Glutamatergic neuron (in vitro differentiated cells): ENCODE results near the gene BMP6. TPM values are rescaled to one million over a fixed set of nuclear protein-coding genes. Genes with fewer than 3 reads are reported as not detected.

Experiments used
- DNase-seq: peaks from one replicate; pipeline ENCODE4 v3.0.0; 2022
- H3K27ac Mint-ChIP-seq: one replicate; pipeline ENCODE4 v1.8.0; 2020; ENCODE audit warnings: mild to moderate bottlenecking, mixed read lengths, inconsistent platforms; ENCODE audit not compliant: unreplicated experiment
- H3K27me3 Mint-ChIP-seq: one replicate; pipeline ENCODE4 v1.8.0; 2020; ENCODE audit warnings: mild to moderate bottlenecking, moderate library complexity, mixed read lengths, inconsistent platforms; ENCODE audit not compliant: unreplicated experiment
- H3K36me3 Mint-ChIP-seq: one replicate; pipeline ENCODE4 v1.8.0; 2020; ENCODE audit warnings: mild to moderate bottlenecking, mixed read lengths, inconsistent platforms; ENCODE audit not compliant: unreplicated experiment
- H3K4me1 Mint-ChIP-seq: one replicate; pipeline ENCODE4 v1.8.0; 2020; ENCODE audit warnings: mild to moderate bottlenecking, low read depth, mixed read lengths, inconsistent platforms; ENCODE audit not compliant: unreplicated experiment
- H3K4me3 Mint-ChIP-seq: one replicate; pipeline ENCODE4 v1.8.0; 2020; ENCODE audit warnings: mild to moderate bottlenecking, mixed read lengths, inconsistent platforms; ENCODE audit not compliant: unreplicated experiment
- H3K9me3 Mint-ChIP-seq: one replicate; pipeline ENCODE4 v1.8.0; 2020; ENCODE audit warnings: mild to moderate bottlenecking, moderate library complexity, mixed read lengths, inconsistent platforms; ENCODE audit not compliant: unreplicated experiment
- CTCF ChIP-seq: fragments of 200-600 bp; sonication (generic); IDR thresholded peaks from one replicate; pipeline ENCODE4 v1.5.0; 2021; ENCODE audit not compliant: partially characterized antibody, unreplicated experiment
- total RNA-seq: library from RNA; stranded (reverse); fragmentation: NEBNext Ultra II Directional; extraction: Animal tissue kit (Norgen Biotek cat#: 25700); gene quantifications from one replicate; pipeline ENCODE4 v1.2.1, GENCODE V29; 2021; ENCODE audit not compliant: unreplicated experiment

BMP6 gene
- total RNA-seq, 1 donor from 2014 or later: 0.25 TPM

GRCh38 chr6:7773914-7774313 is 48.0 kb downstream of the BMP6 start:
- Mint-ChIP-seq H3K4me3 (no peak overlapping the region), H3K36me3 (no peaks in the 10 kb centered on the region), H3K4me1 (peaks cover 4% of the 10 kb centered on the region), H3K27ac (no peak overlapping the region), H3K9me3 (peaks cover 4% of the 10 kb centered on the region), H3K27me3 (peaks cover 2% of the 10 kb centered on the region)
- no peak for DNase-seq
- TF ChIP-seq CTCF: no peak

GRCh38 chr6:7776509-7776908 is 50.6 kb downstream of the BMP6 start:
- H3K4me1 Mint-ChIP-seq: peaks cover 4% of the 10 kb centered on the region
- H3K9me3 Mint-ChIP-seq: peaks cover 4% of the 10 kb centered on the region
- no peak for TF ChIP-seq CTCF
- no peak for DNase-seq
- H3K4me3 Mint-ChIP-seq: no peak overlapping the region
- H3K36me3 Mint-ChIP-seq: no peaks in the 10 kb centered on the region
- H3K27ac Mint-ChIP-seq: no peak overlapping the region
- peaks cover 2% of the 10 kb centered on the region for H3K27me3 Mint-ChIP-seq

- Mint-ChIP-seq H3K27ac (no peak overlapping the region), H3K4me3 (no peak overlapping the region), H3K27me3 (peaks cover 3% of the 10 kb centered on the region), H3K36me3 (no peaks in the 10 kb centered on the region), H3K4me1 (peaks cover 4% of the 10 kb centered on the region), H3K9me3 (peaks cover 4% of the 10 kb centered on the region)
- DNase-seq: no peak
- no peak for TF ChIP-seq CTCF
These were observed 51.2 kb downstream of the BMP6 start for GRCh38 chr6:7777074-7777473.

DNA sequence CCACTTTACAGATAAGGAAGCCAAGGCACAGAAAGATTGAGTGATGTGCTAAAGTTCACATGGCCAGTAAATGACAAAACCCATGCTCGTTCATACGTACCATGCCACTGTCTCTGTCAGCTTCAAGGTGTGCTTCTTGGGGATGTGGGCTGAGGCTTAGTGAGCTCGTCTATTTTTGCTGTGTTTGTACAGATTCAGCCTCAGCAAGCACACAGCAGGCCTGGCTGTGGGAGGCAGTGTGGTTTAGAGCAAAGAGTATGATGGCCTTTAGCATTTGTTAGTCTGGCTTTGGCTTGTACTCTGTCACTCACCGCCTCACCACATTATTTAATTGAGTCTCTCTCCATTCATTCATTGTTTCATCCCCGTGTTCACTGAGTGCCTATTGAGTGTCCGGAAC is 55.3 kb downstream of the BMP6 start:
- Mint-ChIP-seq H3K9me3 (peaks cover 2% of the 10 kb centered on the region), H3K4me3 (no peak overlapping the region), H3K36me3 (no peaks in the 10 kb centered on the region), H3K27me3 (peaks cover 3% of the 10 kb centered on the region), H3K27ac (no peak overlapping the region), H3K4me1 (peaks cover 4% of the 10 kb centered on the region)
- DNase-seq: no peak
- TF ChIP-seq CTCF: no peak

GRCh38 chr6:7784248-7784647 is 58.3 kb downstream of the BMP6 start:
- no peak overlapping the region for H3K27ac Mint-ChIP-seq
- H3K4me3 Mint-ChIP-seq: no peak overlapping the region
- no peaks in the 10 kb centered on the region for H3K36me3 Mint-ChIP-seq
- no peak for DNase-seq
- no peaks in the 10 kb centered on the region for H3K4me1 Mint-ChIP-seq
- no peak for TF ChIP-seq CTCF
- no peaks in the 10 kb centered on the region for H3K9me3 Mint-ChIP-seq
- peaks cover 2% of the 10 kb centered on the region for H3K27me3 Mint-ChIP-seq
